ENCODE results near the gene CX3CR1. TPM values are rescaled to one million over a fixed set of nuclear protein-coding genes. Genes with fewer than 3 reads are reported as not detected.

CX3CR1 gene
- total RNA-seq, 5 donors from 2014 or later (not counting 1 experiment from before 2014, with no cell fraction given), result 1.9 to 23.8 (median 5.8) TPM

- Mint-ChIP-seq H3K4me1 (peaks cover 26 to 37% (median 28%) of the 10 kb centered on the region in 3 donors), H3K4me3 (no peak overlapping the region), H3K27ac (peak overlapping the region; percentile 32 to 68), H3K36me3 (no peaks in the 10 kb centered on the region), H3K9me3 (no peaks in the 10 kb centered on the region), H3K27me3 (no peaks in the 10 kb centered on the region)
- Histone ChIP-seq H3K27ac (ENCODE audit: low read length) (no peak overlapping the region), H3K9me3 (no peaks in the 10 kb centered on the region), H3K36me3 (ENCODE audit: control insufficient read depth in 2 of 2, extremely low read depth in 1 of 2, insufficient read depth in 1 of 2, low read length in 1 of 2) (no peaks in the 10 kb centered on the region), H3K4me3 (ENCODE audit: control insufficient read depth in 1 of 2, extremely low read depth in 1 of 2, low read length in 1 of 2) (no peak overlapping the region), H3K27me3 (replicated peaks in 1 of 2; ENCODE audit: control insufficient read depth in 2 of 2, extremely low read depth in 1 of 2, insufficient read depth in 2 of 2, low read length in 1 of 2) (peaks cover 0 to under 1% of the 10 kb centered on the region in 2 experiments), H3K4me1 (ENCODE audit: control insufficient read depth in 1 of 2, extremely low read depth in 1 of 2, insufficient read depth in 2 of 2, low read length in 2 of 2) (peaks cover 0 to 20% of the 10 kb centered on the region in 2 experiments)
- ChIA-PET CTCF (interaction anchor here (1.1 to 3.8 kb wide), 28 partner anchors 9 to 768 kb away, joined by 3 to 82 read pairs (median 7); partner anchors contain the start of genes GORASP1 (in 2 of the 2), TTC21A (in 2 of the 2), XIRP1 (in 2 of the 2) and CX3CR1 (in 1 of the 2)), POLR2A (interaction anchor here (0.5 to 0.6 kb wide), 2 partner anchors 59 to 133 kb away, joined by 4 to 10 read pairs; no protein-coding TSS in a partner anchor)
- ATAC-seq (replicated peaks in 1 of 4) (no peak), DNase-seq (no peak)
- WGBS (ENCODE audit: insufficient coverage), result 91% methylated on average over 4 of the region's 4 CpGs
Observed at GRCh38 chr3:39289107-39289506, 9.3 kb upstream of the CX3CR1 start.

GRCh38 chr3:39288300-39288808 lies 8.5 kb upstream of the CX3CR1 start:
- peak overlapping the region; percentile 50 for H3K27ac Mint-ChIP-seq
- peaks cover 23 to 35% (median 25%) of the 10 kb centered on the region in 3 donors for H3K4me1 Mint-ChIP-seq
- H3K36me3 Mint-ChIP-seq, result no peaks in the 10 kb centered on the region
- ATAC-seq (replicated peaks in 1 of 4), result peak; percentile 88 to 96 (median 90)
- H3K9me3 ChIP-seq, result no peaks in the 10 kb centered on the region
- H3K36me3 ChIP-seq (ENCODE audit: control insufficient read depth in 2 of 2, extremely low read depth in 1 of 2, insufficient read depth in 1 of 2, low read length in 1 of 2), result no peaks in the 10 kb centered on the region
- ChIA-PET CTCF (interaction anchor here (0.5 to 3.8 kb wide), 57 partner anchors 8 to 1331 kb away, joined by 3 to 82 read pairs (median 4); partner anchors contain the start of genes GORASP1 (in 2 of the 2), TTC21A (in 2 of the 2), XIRP1 (in 2 of the 2) and CX3CR1 (in 1 of the 2)), POLR2A (interaction anchor here in 1 of 2 donors (0.6 kb wide), 3 partner anchors 10 to 116 kb away, joined by 4 to 14 read pairs (median 5); no protein-coding TSS in a partner anchor)
- DNase-seq, result peak; percentile 51 to 89 (median 73)
- no peak overlapping the region for H3K4me3 Mint-ChIP-seq
- H3K4me3 ChIP-seq (ENCODE audit: control insufficient read depth in 1 of 2, extremely low read depth in 1 of 2, low read length in 1 of 2), result no peak overlapping the region
- peaks cover 0 to 20% of the 10 kb centered on the region in 2 experiments for H3K4me1 ChIP-seq (ENCODE audit: control insufficient read depth in 1 of 2, extremely low read depth in 1 of 2, insufficient read depth in 2 of 2, low read length in 2 of 2)
- H3K9me3 Mint-ChIP-seq, result no peaks in the 10 kb centered on the region
- no peaks in the 10 kb centered on the region for H3K27me3 Mint-ChIP-seq
- 8% methylated on average over 2 of the region's 3 CpGs for WGBS (ENCODE audit: insufficient coverage)
- peak overlapping the region; percentile 6 for H3K27ac ChIP-seq (ENCODE audit: low read length)
- no peaks in the 10 kb centered on the region for H3K27me3 ChIP-seq (replicated peaks in 1 of 2; ENCODE audit: control insufficient read depth in 2 of 2, extremely low read depth in 1 of 2, insufficient read depth in 2 of 2, low read length in 1 of 2)

DNA sequence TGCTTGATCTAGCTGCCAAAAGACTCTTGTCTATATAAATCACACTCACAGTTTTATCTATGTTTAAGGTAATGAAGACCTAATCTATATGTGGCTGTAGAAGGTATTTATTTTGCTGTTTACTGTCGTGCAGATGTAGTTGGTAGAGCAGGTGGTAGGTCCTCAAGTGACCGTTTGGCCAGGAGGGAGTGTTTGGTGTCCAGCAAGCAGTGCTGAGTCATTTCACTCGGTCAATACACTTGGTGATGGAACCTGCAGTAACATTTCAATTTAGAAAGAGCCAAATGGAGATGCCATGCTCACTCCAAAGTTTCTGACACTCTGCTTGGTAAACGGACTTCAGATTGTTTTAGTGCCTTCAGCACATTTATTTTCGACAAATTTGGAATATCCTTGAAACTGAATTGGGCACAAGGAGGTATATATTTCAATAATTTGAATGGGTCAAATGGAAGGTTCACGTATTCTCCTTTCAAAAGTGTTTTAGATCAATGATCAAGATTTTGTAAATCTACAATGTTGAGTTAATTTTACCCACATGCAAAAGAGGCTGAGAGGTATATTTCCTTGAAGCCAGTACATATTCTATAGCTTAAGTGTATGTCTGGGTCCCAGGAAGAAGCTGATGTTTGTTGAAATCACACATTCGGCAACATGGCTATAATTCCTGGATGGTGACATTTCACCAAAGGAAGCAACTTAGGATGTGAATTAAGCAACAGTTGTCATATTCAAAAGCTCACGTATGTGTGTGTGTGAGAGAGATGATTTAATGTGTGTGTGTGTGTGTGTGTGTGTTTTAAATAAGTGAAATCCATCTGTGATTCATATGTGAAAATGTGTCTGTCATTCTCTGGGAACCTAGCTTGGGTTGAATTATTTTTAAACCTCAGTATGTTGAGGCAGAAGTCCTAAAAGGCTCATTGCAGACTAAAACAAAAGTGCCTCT lies 7.7 kb upstream of the CX3CR1 start:
- no peaks in the 10 kb centered on the region for H3K36me3 Mint-ChIP-seq
- peaks cover 18 to 37% (median 25%) of the 10 kb centered on the region in 3 donors for H3K4me1 Mint-ChIP-seq
- no peak overlapping the region for H3K27ac Mint-ChIP-seq
- no peaks in the 10 kb centered on the region for H3K9me3 Mint-ChIP-seq
- ChIA-PET POLR2A (interaction anchor here in 1 of 2 donors (0.6 kb wide), 1 partner anchor 9 kb away, joined by 14 read pairs; no protein-coding TSS in a partner anchor), CTCF (interaction anchor here (0.5 to 3.8 kb wide), 58 partner anchors 8 to 1330 kb away, joined by 3 to 82 read pairs (median 4); partner anchors contain the start of genes GORASP1 (in 2 of the 2), TTC21A (in 2 of the 2), XIRP1 (in 2 of the 2) and CX3CR1 (in 1 of the 2))
- no peaks in the 10 kb centered on the region for H3K27me3 Mint-ChIP-seq
- Histone ChIP-seq H3K9me3 (no peaks in the 10 kb centered on the region), H3K4me1 (ENCODE audit: control insufficient read depth in 1 of 2, extremely low read depth in 1 of 2, insufficient read depth in 2 of 2, low read length in 2 of 2) (peaks cover 0 to 26% of the 10 kb centered on the region in 2 experiments), H3K4me3 (ENCODE audit: control insufficient read depth in 1 of 2, extremely low read depth in 1 of 2, low read length in 1 of 2) (no peak overlapping the region), H3K27ac (ENCODE audit: low read length) (no peak overlapping the region), H3K27me3 (replicated peaks in 1 of 2; ENCODE audit: control insufficient read depth in 2 of 2, extremely low read depth in 1 of 2, insufficient read depth in 2 of 2, low read length in 1 of 2) (no peaks in the 10 kb centered on the region), H3K36me3 (ENCODE audit: control insufficient read depth in 2 of 2, extremely low read depth in 1 of 2, insufficient read depth in 1 of 2, low read length in 1 of 2) (no peaks in the 10 kb centered on the region)
- no peak for ATAC-seq (replicated peaks in 1 of 4)
- DNase-seq, result no peak
- no peak overlapping the region for H3K4me3 Mint-ChIP-seq
- 89% methylated on average over 5 of the region's 8 CpGs for WGBS (ENCODE audit: insufficient coverage)

- ChIA-PET POLR2A (no interaction called here), CTCF (interaction anchor here (0.7 to 3.5 kb wide), 7 partner anchors 15 to 160 kb away, joined by 3 to 82 read pairs (median 4); partner anchors contain the start of gene XIRP1 (in 1 of the 2))
- Histone ChIP-seq H3K4me3 (ENCODE audit: control insufficient read depth in 1 of 2, extremely low read depth in 1 of 2, low read length in 1 of 2) (no peak overlapping the region), H3K27me3 (replicated peaks in 1 of 2; ENCODE audit: control insufficient read depth in 2 of 2, extremely low read depth in 1 of 2, insufficient read depth in 2 of 2, low read length in 1 of 2) (no peaks in the 10 kb centered on the region), H3K9me3 (no peaks in the 10 kb centered on the region), H3K27ac (ENCODE audit: low read length) (no peak overlapping the region), H3K4me1 (ENCODE audit: control insufficient read depth in 1 of 2, extremely low read depth in 1 of 2, insufficient read depth in 2 of 2, low read length in 2 of 2) (peaks cover 0 to 29% of the 10 kb centered on the region in 2 experiments), H3K36me3 (ENCODE audit: control insufficient read depth in 2 of 2, extremely low read depth in 1 of 2, insufficient read depth in 1 of 2, low read length in 1 of 2) (no peaks in the 10 kb centered on the region)
- H3K4me3 Mint-ChIP-seq, result no peak overlapping the region
- H3K9me3 Mint-ChIP-seq, result no peaks in the 10 kb centered on the region
- H3K4me1 Mint-ChIP-seq, result peaks cover 15 to 40% (median 20%) of the 10 kb centered on the region in 3 donors
- H3K27me3 Mint-ChIP-seq, result no peaks in the 10 kb centered on the region
- H3K27ac Mint-ChIP-seq, result no peak overlapping the region
- no CpG with 5 or more reads among the region's 3 CpGs for WGBS (ENCODE audit: insufficient coverage)
- DNase-seq, result no peak
- no peaks in the 10 kb centered on the region for H3K36me3 Mint-ChIP-seq
- no peak for ATAC-seq (replicated peaks in 1 of 4)
Observed at GRCh38 chr3:39286771-39287170, 6.9 kb upstream of the CX3CR1 start.

- ChIA-PET POLR2A (interaction anchor here in 1 of 2 donors (0.5 kb wide), 1 partner anchor 11 kb away, joined by 4 read pairs; no protein-coding TSS in a partner anchor), CTCF (interaction anchor here (0.5 to 1.4 kb wide), 6 partner anchors 92 to 167 kb away, joined by 3 to 6 read pairs (median 4); no protein-coding TSS in a partner anchor)
- peaks cover 0 to 43% of the 10 kb centered on the region in 2 experiments for H3K4me1 ChIP-seq (ENCODE audit: control insufficient read depth in 1 of 2, extremely low read depth in 1 of 2, insufficient read depth in 2 of 2, low read length in 2 of 2)
- H3K27ac ChIP-seq (ENCODE audit: low read length), result no peak overlapping the region
- no peaks in the 10 kb centered on the region for H3K27me3 ChIP-seq (replicated peaks in 1 of 2; ENCODE audit: control insufficient read depth in 2 of 2, extremely low read depth in 1 of 2, insufficient read depth in 2 of 2, low read length in 1 of 2)
- no peaks in the 10 kb centered on the region for H3K9me3 ChIP-seq
- ATAC-seq (replicated peaks in 1 of 4), result no peak
- no peaks in the 10 kb centered on the region for H3K36me3 ChIP-seq (ENCODE audit: control insufficient read depth in 2 of 2, extremely low read depth in 1 of 2, insufficient read depth in 1 of 2, low read length in 1 of 2)
- no peak for DNase-seq
- no peak overlapping the region for H3K4me3 ChIP-seq (ENCODE audit: control insufficient read depth in 1 of 2, extremely low read depth in 1 of 2, low read length in 1 of 2)
- H3K27me3 Mint-ChIP-seq, result no peaks in the 10 kb centered on the region
- H3K36me3 Mint-ChIP-seq, result no peaks in the 10 kb centered on the region
- H3K4me1 Mint-ChIP-seq, result peaks cover 17 to 45% (median 20%) of the 10 kb centered on the region in 3 donors
- no peaks in the 10 kb centered on the region for H3K9me3 Mint-ChIP-seq
- no peak overlapping the region for H3K4me3 Mint-ChIP-seq
- H3K27ac Mint-ChIP-seq, result no peak overlapping the region
Observed at GRCh38 chr3:39285332-39285731, 5.5 kb upstream of the CX3CR1 start.

DNA sequence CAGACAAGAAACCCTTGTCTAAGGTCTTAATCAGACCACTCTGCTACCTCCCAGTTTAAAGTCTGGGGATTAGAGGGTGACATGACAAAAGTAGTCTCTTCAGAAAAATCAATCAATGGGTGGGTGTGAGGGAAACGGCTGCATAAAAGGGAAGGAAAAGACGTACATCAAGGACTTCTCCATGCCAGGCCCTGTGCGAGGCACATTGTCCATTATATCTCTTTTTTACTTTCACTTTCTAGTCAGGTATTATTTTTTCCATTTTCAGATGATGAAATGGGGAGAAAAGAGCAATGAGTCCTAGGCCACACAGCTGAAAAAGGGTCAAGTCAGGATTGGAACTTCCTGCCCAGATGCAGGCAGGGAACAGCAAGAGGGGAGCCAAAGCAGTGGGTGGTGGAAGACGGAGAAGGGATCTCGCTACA lies 4.6 kb upstream of the CX3CR1 start:
- ATAC-seq (replicated peaks in 1 of 4) (no peak), DNase-seq (no peak)
- H3K27ac Mint-ChIP-seq, result no peak overlapping the region
- no peaks in the 10 kb centered on the region for H3K36me3 Mint-ChIP-seq
- H3K4me3 Mint-ChIP-seq, result peak overlapping the region in 1 of 3 donors; percentile 12
- H3K27me3 ChIP-seq (replicated peaks in 1 of 2; ENCODE audit: control insufficient read depth in 2 of 2, extremely low read depth in 1 of 2, insufficient read depth in 2 of 2, low read length in 1 of 2), result no peaks in the 10 kb centered on the region
- H3K4me1 Mint-ChIP-seq, result peaks cover 17 to 40% (median 20%) of the 10 kb centered on the region in 3 donors
- ChIA-PET POLR2A (no interaction called here), CTCF (no interaction called here)
- no peaks in the 10 kb centered on the region for H3K27me3 Mint-ChIP-seq
- H3K4me3 ChIP-seq (ENCODE audit: control insufficient read depth in 1 of 2, extremely low read depth in 1 of 2, low read length in 1 of 2), result no peak overlapping the region
- WGBS (ENCODE audit: insufficient coverage), result 81% methylated on average over 2 of the region's 5 CpGs
- H3K9me3 ChIP-seq, result no peaks in the 10 kb centered on the region
- peaks cover 0 to 49% of the 10 kb centered on the region in 2 experiments for H3K4me1 ChIP-seq (ENCODE audit: control insufficient read depth in 1 of 2, extremely low read depth in 1 of 2, insufficient read depth in 2 of 2, low read length in 2 of 2)
- no peaks in the 10 kb centered on the region for H3K36me3 ChIP-seq (ENCODE audit: control insufficient read depth in 2 of 2, extremely low read depth in 1 of 2, insufficient read depth in 1 of 2, low read length in 1 of 2)
- no peaks in the 10 kb centered on the region for H3K9me3 Mint-ChIP-seq
- H3K27ac ChIP-seq (ENCODE audit: low read length), result no peak overlapping the region
